Measurements from ENCODE around the gene RTF2.

GRCh38 chr20:56420940-56421688 lies 47.3 kb upstream of the RTF2 start:
- TF ChIP-seq CTCF (IDR thresholded peaks at IDR 0.05; ENCODE audit: low read length) (no peak), EZH2phosphoT487 (IDR thresholded peaks at IDR 0.05; ENCODE audit: low read length) (no peak)

Measured in MM.1S (cell line).